CD4-positive, alpha-beta T cell (primary cell): ENCODE measurements around the gene TM4SF4. TPM values are rescaled to one million over a fixed set of nuclear protein-coding genes. Genes with fewer than 3 reads are reported as not detected.
A peak's percentile ranks its signal among the peaks of the same experiment; 100 is the strongest.

Source experiments
- ATAC-seq: fragments of 200-7000 bp; cut with Tn5 transposase; one replicate; pipeline ENCODE4 v1.10.0; 2022; ENCODE audit warnings: mild to moderate bottlenecking; ENCODE audit not compliant: poor library complexity
- CTCF ChIA-PET: fragments of 350-600 bp; sonication (Branson Sonifier 250); formaldehyde crosslinking; loops from one replicate; lab custom pipeline; 2021; ENCODE audit warnings: antibody characterized with exemption, inconsistent platforms; lab: Charles Lee
- POLR2A ChIA-PET: fragments of 350-600 bp; sonication (Branson Sonifier 250); formaldehyde crosslinking; loops from one replicate; lab custom pipeline; 2021; ENCODE audit warnings: antibody characterized with exemption, inconsistent platforms; lab: Charles Lee
- DNase-seq, 14 experiments: peaks; one replicate each; pipeline ENCODE4 v3.0.0-alpha.2; 2013 to 2020; ENCODE audit warnings: mixed read lengths in 2 of 14
- H3K27ac ChIP-seq, 2 donors: one replicate each; pipeline versions ENCODE4 v1.5.1 to v1.7.0; 2013; ENCODE audit warnings: low read length in 2 of 2, low read depth in 1 of 2, mild to moderate bottlenecking in 1 of 2
- H3K27me3 ChIP-seq, 2 experiments: 1 replicate in 1 of 2; 2 replicates in 1 of 2; pipeline versions ENCODE4 v1.6.1 to v1.7.0; 2013; ENCODE audit warnings: low read length in 2 of 2, control low read depth in 1 of 2, mild to moderate bottlenecking in 1 of 2, moderate library complexity in 1 of 2; ENCODE audit not compliant: insufficient read depth in 2 of 2, control insufficient read depth in 1 of 2
- H3K36me3 ChIP-seq: one replicate; pipeline ENCODE4 v1.6.1; 2013; ENCODE audit warnings: low read length, control low read depth; ENCODE audit not compliant: insufficient read depth
- H3K4me1 ChIP-seq: one replicate; pipeline ENCODE4 v1.6.1; 2013; ENCODE audit warnings: low read length, control low read depth; ENCODE audit not compliant: insufficient read depth
- H3K4me3 ChIP-seq: one replicate; pipeline ENCODE4 v1.5.1; 2013; ENCODE audit warnings: mild to moderate bottlenecking, low read length, moderate library complexity
- H3K9me3 ChIP-seq, 2 experiments: 1 replicate in 1 of 2; 2 replicates in 1 of 2; pipeline versions ENCODE4 v1.6.1 to v1.7.0; 2013; ENCODE audit warnings: low read length in 2 of 2, mild to moderate bottlenecking in 2 of 2, control low read depth in 1 of 2, moderate library complexity in 1 of 2; ENCODE audit not compliant: control insufficient read depth in 1 of 2, insufficient read depth in 1 of 2
- H3K27ac Mint-ChIP-seq: one replicate; pipeline ENCODE4 v1.8.0; 2020; ENCODE audit warnings: mixed read lengths
- H3K27me3 Mint-ChIP-seq: one replicate; pipeline ENCODE4 v1.8.0; 2021; ENCODE audit warnings: mixed read lengths
- H3K36me3 Mint-ChIP-seq: one replicate; pipeline ENCODE4 v1.8.0; 2021; ENCODE audit warnings: low read depth, mixed read lengths
- H3K4me1 Mint-ChIP-seq: one replicate; pipeline ENCODE4 v1.8.0; 2021; ENCODE audit warnings: low read depth, mixed read lengths
- H3K4me3 Mint-ChIP-seq: one replicate; pipeline ENCODE4 v1.8.0; 2020; ENCODE audit warnings: mild to moderate bottlenecking, mixed read lengths
- H3K9me3 Mint-ChIP-seq: one replicate; pipeline ENCODE4 v1.8.0; 2020; ENCODE audit warnings: mixed read lengths
- intact Hi-C, 2 experiments: fragments of 100-400 bp; cut with DNase I in 1 of 2; cut with micrococcal nuclease in 1 of 2; formaldehyde crosslinking; loops; one replicate each; pipeline versions ENCODE4 v1.15.1 to v1.9.0; 2023 to 2025; cut with DNase I, micrococcal nuclease
- total RNA-seq, 174 experiments: library from RNA in 2 of 174; stranded (reverse) in 2 of 174; gene quantifications; one replicate each; pipeline ENCODE4 v1.2.3 and lab custom pipeline; 2021 to 2026
- TF ChIP-seq, protein P1 (sequence below): fragments of 200-600 bp; IDR thresholded peaks from one replicate; pipeline ENCODE4 v1.8.0; 2022; ENCODE audit warnings: antibody characterized with exemption, mild to moderate bottlenecking

Gene TM4SF4
- total RNA-seq, 2 experiments from 2014 or later, result not detected

DNA sequence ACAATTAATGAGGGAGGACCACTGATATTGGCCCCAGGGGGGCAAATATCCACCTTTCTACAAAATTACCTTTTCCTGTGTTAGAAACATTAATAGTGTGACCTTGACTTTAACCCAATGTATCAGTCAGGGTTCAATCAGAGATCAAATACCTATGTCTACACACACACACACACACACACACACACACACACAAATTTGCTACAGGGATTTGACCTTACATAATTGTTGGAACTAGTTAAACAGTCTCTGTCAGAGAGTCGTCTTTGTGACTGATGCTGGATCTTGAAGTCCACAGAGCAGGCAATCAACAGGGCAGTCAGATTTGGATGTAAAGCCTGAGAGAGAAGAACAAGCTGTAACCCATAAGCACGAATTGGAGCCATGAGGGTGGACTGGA lies 32.5 kb downstream of the TM4SF4 start:
- Mint-ChIP-seq H3K36me3 (no peaks in the 10 kb centered on the region), H3K4me1 (peaks cover 5% of the 10 kb centered on the region), H3K9me3 (no peaks in the 10 kb centered on the region), H3K4me3 (no peak overlapping the region), H3K27me3 (peaks cover 13% of the 10 kb centered on the region), H3K27ac (no peak overlapping the region)
- CTCF ChIA-PET, result no interaction called here
- TF ChIP-seq, protein P1, sequence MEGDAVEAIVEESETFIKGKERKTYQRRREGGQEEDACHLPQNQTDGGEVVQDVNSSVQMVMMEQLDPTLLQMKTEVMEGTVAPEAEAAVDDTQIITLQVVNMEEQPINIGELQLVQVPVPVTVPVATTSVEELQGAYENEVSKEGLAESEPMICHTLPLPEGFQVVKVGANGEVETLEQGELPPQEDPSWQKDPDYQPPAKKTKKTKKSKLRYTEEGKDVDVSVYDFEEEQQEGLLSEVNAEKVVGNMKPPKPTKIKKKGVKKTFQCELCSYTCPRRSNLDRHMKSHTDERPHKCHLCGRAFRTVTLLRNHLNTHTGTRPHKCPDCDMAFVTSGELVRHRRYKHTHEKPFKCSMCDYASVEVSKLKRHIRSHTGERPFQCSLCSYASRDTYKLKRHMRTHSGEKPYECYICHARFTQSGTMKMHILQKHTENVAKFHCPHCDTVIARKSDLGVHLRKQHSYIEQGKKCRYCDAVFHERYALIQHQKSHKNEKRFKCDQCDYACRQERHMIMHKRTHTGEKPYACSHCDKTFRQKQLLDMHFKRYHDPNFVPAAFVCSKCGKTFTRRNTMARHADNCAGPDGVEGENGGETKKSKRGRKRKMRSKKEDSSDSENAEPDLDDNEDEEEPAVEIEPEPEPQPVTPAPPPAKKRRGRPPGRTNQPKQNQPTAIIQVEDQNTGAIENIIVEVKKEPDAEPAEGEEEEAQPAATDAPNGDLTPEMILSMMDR, result no peak
- Histone ChIP-seq H3K4me3 (no peak overlapping the region), H3K9me3 (no peaks in the 10 kb centered on the region), H3K36me3 (no peaks in the 10 kb centered on the region), H3K4me1 (no peaks in the 10 kb centered on the region), H3K27me3 (peaks cover 0 to 5% of the 10 kb centered on the region in 2 experiments), H3K27ac (no peak overlapping the region)
- intact Hi-C loops, result no loop called here
- DNase-seq, result no peak
- no peak for ATAC-seq
- POLR2A ChIA-PET, result no interaction called here

DNA sequence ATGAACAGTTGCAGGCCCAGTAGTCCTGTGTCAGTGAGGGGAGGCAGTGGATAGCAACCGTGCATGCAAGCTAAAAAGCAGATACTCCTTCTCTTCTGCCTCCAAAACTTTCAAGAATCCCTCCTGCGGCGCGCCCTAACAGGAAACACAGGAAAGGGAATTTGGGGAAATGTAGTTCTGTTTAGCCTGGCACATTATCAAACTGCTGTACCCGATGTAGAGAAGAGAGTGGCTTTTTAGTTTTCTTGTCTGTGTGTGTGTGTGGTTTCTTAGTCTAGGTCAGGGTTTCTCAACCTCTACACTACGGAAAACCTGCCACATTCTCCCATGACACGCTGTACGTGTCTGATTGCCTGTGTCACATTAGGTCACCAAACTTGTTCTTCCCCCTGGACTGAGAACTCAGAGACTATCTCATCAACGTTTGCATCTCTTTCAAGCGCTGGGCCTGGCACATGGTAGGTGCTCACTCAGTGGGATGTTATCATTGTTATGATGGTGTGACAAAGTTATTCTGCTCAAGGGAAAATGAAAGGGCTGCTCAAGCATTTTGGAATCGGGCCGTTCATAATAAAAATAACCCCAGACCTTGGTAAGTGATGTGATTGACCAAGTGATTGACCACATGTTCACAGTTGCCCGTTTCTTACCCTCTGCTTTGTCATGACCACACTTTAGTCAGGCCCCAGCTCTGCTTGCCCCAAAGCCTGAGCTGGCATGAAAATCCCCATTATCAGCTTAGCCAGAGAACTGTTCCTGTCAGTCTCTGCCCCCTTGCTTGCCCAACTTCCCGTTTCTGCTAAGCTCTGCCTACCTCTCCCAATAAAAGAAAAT lies 33.2 kb downstream of the TM4SF4 start:
- Histone ChIP-seq H3K36me3 (no peaks in the 10 kb centered on the region), H3K27me3 (peaks cover 0 to 5% of the 10 kb centered on the region in 2 experiments), H3K4me1 (no peaks in the 10 kb centered on the region), H3K4me3 (no peak overlapping the region), H3K9me3 (no peaks in the 10 kb centered on the region), H3K27ac (no peak overlapping the region)
- no peaks in the 10 kb centered on the region for H3K9me3 Mint-ChIP-seq
- H3K27me3 Mint-ChIP-seq, result peaks cover 20% of the 10 kb centered on the region
- ATAC-seq (no peak), DNase-seq (peak in 2 of 14 experiments; percentile 54 to 70)
- TF ChIP-seq, protein P1, result no peak
- no peak overlapping the region for H3K4me3 Mint-ChIP-seq
- intact Hi-C loops, result no loop called here
- CTCF ChIA-PET, result no interaction called here
- H3K27ac Mint-ChIP-seq, result no peak overlapping the region
- POLR2A ChIA-PET, result no interaction called here
- peaks cover 11% of the 10 kb centered on the region for H3K4me1 Mint-ChIP-seq
- no peaks in the 10 kb centered on the region for H3K36me3 Mint-ChIP-seq

DNA sequence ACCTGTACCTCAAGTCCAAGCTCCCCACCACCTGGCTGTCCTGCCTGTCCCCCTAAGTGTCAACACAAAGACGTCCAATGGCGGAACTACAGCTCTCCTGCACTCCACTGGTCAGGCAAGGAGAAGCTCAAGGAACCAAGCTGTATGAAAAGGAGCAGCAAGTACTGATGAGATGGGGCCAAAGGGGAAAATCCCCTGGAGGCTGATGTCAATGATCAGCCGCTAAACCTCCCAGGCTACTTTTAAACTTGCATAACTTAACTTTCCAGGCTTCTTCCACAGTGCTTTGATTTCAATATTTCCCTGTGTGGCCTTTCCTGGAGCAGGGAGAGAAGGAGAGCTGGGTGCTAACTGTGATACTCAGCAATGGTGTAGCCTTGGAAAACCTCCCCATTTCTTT lies 35.0 kb downstream of the TM4SF4 start:
- no peak for DNase-seq
- Histone ChIP-seq H3K36me3 (no peaks in the 10 kb centered on the region), H3K27ac (no peak overlapping the region), H3K4me3 (no peak overlapping the region), H3K27me3 (peaks cover 0 to 5% of the 10 kb centered on the region in 2 experiments), H3K4me1 (no peaks in the 10 kb centered on the region), H3K9me3 (no peaks in the 10 kb centered on the region)
- no peak for ATAC-seq
- H3K9me3 Mint-ChIP-seq, result no peaks in the 10 kb centered on the region
- peaks cover 11% of the 10 kb centered on the region for H3K4me1 Mint-ChIP-seq
- H3K4me3 Mint-ChIP-seq, result no peak overlapping the region
- H3K36me3 Mint-ChIP-seq, result no peaks in the 10 kb centered on the region
- ChIA-PET POLR2A (no interaction called here), CTCF (no interaction called here)
- intact Hi-C loops, result no loop called here
- TF ChIP-seq, protein P1, result no peak
- peaks cover 29% of the 10 kb centered on the region for H3K27me3 Mint-ChIP-seq
- H3K27ac Mint-ChIP-seq, result no peak overlapping the region
